ENCODE results near the gene MANEAL. TPM values are rescaled to one million over a fixed set of nuclear protein-coding genes. Genes with fewer than 3 reads are reported as not detected.
A peak's percentile ranks its signal among the peaks of the same experiment; 100 is the strongest.

The MANEAL gene
- total RNA-seq, 2 experiments from 2014 or later = 0.69 to 0.74 TPM

GRCh38 chr1:37844536-37844935 lies 50.9 kb downstream of the MANEAL start:
- no peak overlapping the region for H3K4me3 Mint-ChIP-seq
- peaks cover 38% of the 10 kb centered on the region for H3K4me1 Mint-ChIP-seq (ENCODE audit: low read depth)
- CTCF ChIA-PET = interaction anchor here (4.7 kb wide), 1 partner anchor 15 kb away, joined by 22 read pairs; the partner anchor contains the start of gene MTF1
- peaks cover 6% of the 10 kb centered on the region for H3K36me3 Mint-ChIP-seq (ENCODE audit: low read depth)
- H3K27ac Mint-ChIP-seq = no peak overlapping the region
- no peak for DNase-seq
- H3K27me3 Mint-ChIP-seq (ENCODE audit: low read depth) = no peaks in the 10 kb centered on the region
- intact Hi-C loops (cut with micrococcal nuclease) = no loop called here
- no peaks in the 10 kb centered on the region for H3K9me3 Mint-ChIP-seq

GRCh38 chr1:37845049-37845646 lies 51.5 kb downstream of the MANEAL start:
- Mint-ChIP-seq H3K4me3 (no peak overlapping the region), H3K27ac (no peak overlapping the region), H3K9me3 (no peaks in the 10 kb centered on the region), H3K27me3 (ENCODE audit: low read depth) (no peaks in the 10 kb centered on the region), H3K36me3 (ENCODE audit: low read depth) (peaks cover 6% of the 10 kb centered on the region), H3K4me1 (ENCODE audit: low read depth) (peaks cover 38% of the 10 kb centered on the region)
- intact Hi-C loops (cut with micrococcal nuclease) = no loop called here
- CTCF ChIA-PET = interaction anchor here (4.7 kb wide), 1 partner anchor 15 kb away, joined by 22 read pairs; the partner anchor contains the start of gene MTF1
- no peak for DNase-seq

GRCh38 chr1:37845786-37846185 lies 52.1 kb downstream of the MANEAL start:
- CTCF ChIA-PET = interaction anchor here (4.7 kb wide), 1 partner anchor 14 kb away, joined by 22 read pairs; the partner anchor contains the start of gene MTF1
- Mint-ChIP-seq H3K27ac (no peak overlapping the region), H3K4me1 (ENCODE audit: low read depth) (peaks cover 38% of the 10 kb centered on the region), H3K9me3 (no peaks in the 10 kb centered on the region), H3K36me3 (ENCODE audit: low read depth) (peaks cover 6% of the 10 kb centered on the region), H3K27me3 (ENCODE audit: low read depth) (no peaks in the 10 kb centered on the region), H3K4me3 (no peak overlapping the region)
- intact Hi-C loops (cut with micrococcal nuclease) = no loop called here
- no peak for DNase-seq

DNA sequence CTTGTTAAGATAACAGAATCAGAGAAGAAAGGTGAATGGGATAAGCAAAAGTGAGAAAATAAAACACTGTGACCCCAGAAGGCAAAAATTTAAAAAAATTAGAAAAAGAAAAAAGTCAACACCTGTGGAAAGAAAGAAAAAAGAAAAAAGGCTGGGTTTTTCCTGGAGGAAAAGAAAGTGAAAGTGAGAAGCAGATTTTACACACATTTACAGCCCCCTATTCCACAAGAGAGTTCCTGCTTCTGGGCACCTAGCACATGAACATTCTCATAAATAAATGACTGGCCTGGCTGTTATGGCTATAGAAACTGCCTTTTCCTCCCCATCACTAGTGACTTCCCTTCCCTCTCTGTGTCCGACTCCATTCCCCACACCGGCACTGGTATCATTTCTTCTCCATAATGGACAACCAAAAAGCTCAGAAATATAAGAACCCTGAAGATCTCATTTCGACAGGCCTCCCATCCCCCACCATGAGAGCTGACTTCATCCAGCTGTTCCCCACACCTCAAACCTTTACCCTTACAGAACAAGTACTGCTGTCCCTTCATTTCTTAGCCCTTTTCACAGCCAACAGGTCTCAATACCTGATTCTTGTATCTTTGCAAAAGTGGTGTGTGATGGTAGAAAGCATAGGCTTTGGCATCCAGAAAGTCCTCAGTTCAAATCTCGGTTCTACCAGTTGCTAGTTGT lies 53.1 kb downstream of the MANEAL start:
- peaks cover 6% of the 10 kb centered on the region for H3K36me3 Mint-ChIP-seq (ENCODE audit: low read depth)
- CTCF ChIA-PET = interaction anchor here (0.6 to 4.7 kb wide), 3 partner anchors 9 to 26 kb away, joined by 3 to 22 read pairs (median 4); partner anchors contain the start of gene MTF1
- peak overlapping the region; percentile 39 for H3K4me3 Mint-ChIP-seq
- intact Hi-C loops (cut with micrococcal nuclease) = no loop called here
- H3K9me3 Mint-ChIP-seq = no peaks in the 10 kb centered on the region
- peak overlapping the region; percentile 50 for H3K27ac Mint-ChIP-seq
- DNase-seq = peak; percentile 27
- H3K27me3 Mint-ChIP-seq (ENCODE audit: low read depth) = no peaks in the 10 kb centered on the region
- H3K4me1 Mint-ChIP-seq (ENCODE audit: low read depth) = peaks cover 38% of the 10 kb centered on the region

DNA sequence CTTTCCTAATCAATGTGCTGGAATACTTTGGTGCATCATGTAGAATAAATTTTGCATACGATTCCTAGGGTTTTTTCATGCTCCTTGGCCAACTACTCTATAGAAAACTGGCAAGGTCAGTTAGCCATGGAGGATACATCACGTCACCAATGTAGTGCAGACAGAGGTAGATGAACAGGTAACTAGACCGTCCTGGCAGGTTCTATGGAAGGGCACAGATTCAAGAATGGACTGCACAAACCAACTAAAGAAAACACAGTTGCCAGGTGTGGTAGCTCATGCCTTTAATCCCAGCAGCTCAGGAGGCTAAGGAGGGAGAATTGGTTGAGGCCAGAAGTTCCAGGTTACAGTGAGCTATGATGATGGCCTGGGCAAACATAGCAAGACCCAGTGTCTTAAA lies 55.8 kb downstream of the MANEAL start:
- intact Hi-C loops (cut with micrococcal nuclease) = no loop called here
- H3K27me3 Mint-ChIP-seq (ENCODE audit: low read depth) = no peaks in the 10 kb centered on the region
- peaks cover 17% of the 10 kb centered on the region for H3K36me3 Mint-ChIP-seq (ENCODE audit: low read depth)
- CTCF ChIA-PET = interaction anchor here (3.3 kb wide), 1 partner anchor 11 kb away, joined by 24 read pairs; the partner anchor contains the start of gene MTF1
- no peak overlapping the region for H3K27ac Mint-ChIP-seq
- H3K4me1 Mint-ChIP-seq (ENCODE audit: low read depth) = peaks cover 47% of the 10 kb centered on the region
- no peak for DNase-seq
- no peak overlapping the region for H3K4me3 Mint-ChIP-seq
- no peaks in the 10 kb centered on the region for H3K9me3 Mint-ChIP-seq

DNA sequence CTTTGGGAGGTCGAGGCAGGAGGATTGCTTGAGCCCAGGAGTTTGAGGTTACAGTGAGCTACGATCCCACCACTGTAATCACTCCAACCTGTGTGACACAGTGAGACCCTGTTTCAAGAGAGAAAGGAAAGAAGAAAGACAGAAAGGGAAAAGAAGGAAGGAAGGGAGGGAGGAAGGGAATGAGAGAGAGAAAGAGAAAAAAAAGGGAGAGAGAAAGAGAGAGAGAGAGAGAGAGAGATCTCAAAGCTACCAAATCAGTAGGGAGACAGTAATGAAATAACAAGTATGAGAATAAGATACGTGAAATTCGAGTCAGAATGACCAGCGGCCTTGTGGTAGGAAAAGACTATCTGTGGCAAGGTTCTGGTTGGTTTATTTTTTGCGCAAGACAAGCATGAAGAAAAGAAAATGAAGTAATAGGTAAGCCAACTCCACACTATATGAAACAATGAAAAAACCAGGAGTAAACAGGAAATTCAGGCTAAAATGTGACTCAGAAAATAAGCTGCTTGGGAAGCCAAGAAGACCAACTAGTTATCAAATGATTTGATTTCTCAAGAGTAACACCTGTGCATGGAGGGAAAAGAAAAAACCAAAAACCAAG lies 56.8 kb downstream of the MANEAL start:
- Mint-ChIP-seq H3K4me3 (no peak overlapping the region), H3K36me3 (ENCODE audit: low read depth) (peaks cover 18% of the 10 kb centered on the region), H3K4me1 (ENCODE audit: low read depth) (peaks cover 51% of the 10 kb centered on the region), H3K9me3 (no peaks in the 10 kb centered on the region), H3K27me3 (ENCODE audit: low read depth) (no peaks in the 10 kb centered on the region), H3K27ac (no peak overlapping the region)
- CTCF ChIA-PET = interaction anchor here (0.6 to 3.3 kb wide), 3 partner anchors 9 to 31 kb away, joined by 3 to 24 read pairs (median 3); partner anchors contain the start of gene MTF1
- intact Hi-C loops (cut with micrococcal nuclease) = no loop called here
- no peak for DNase-seq

Other genes starting within 250 kb of the MANEAL start
- 10 to 100 TPM; 14.3 to 15.3 TPM for gene SNIP1, start 239.6 kb upstream of the MANEAL start, total RNA-seq
- not detected for gene DNALI1, start 236.9 kb upstream of the MANEAL start, total RNA-seq
- gene GNL2, start 197.9 kb upstream of the MANEAL start, total RNA-seq = 10 to 100 TPM; 62.2 to 65.3 TPM
- not detected for gene RSPO1, start 159.0 kb upstream of the MANEAL start, total RNA-seq
- gene CDCA8, start 101.3 kb upstream of the MANEAL start, total RNA-seq = 10 to 100 TPM; 73.6 to 78.6 TPM
- gene EPHA10, start 28.7 kb upstream of the MANEAL start, total RNA-seq = under 1 TPM in 1 of 2 experiments, not detected in 1; 0.33 TPM
- gene C1orf122, start 13.9 kb downstream of the MANEAL start, total RNA-seq = 10 to 100 TPM; 12.8 to 14.2 TPM
- 10 to 100 TPM; 31.6 to 31.7 TPM for gene YRDC, start 14.4 kb downstream of the MANEAL start, total RNA-seq
- 10 to 100 TPM; 18.9 to 19.1 TPM for gene MTF1, start 65.7 kb downstream of the MANEAL start, total RNA-seq
- gene INPP5B, start 153.2 kb downstream of the MANEAL start, total RNA-seq = 10 to 100 TPM; 30.4 to 31.2 TPM
- 10 to 100 TPM; 88.2 to 89.9 TPM for gene SF3A3, start 196.2 kb downstream of the MANEAL start, total RNA-seq
- 10 to 100 TPM; 12.1 to 12.7 TPM for gene FHL3, start 211.7 kb downstream of the MANEAL start, total RNA-seq
- 10 to 100 TPM; 49.7 to 49.8 TPM for gene UTP11, start 218.9 kb downstream of the MANEAL start, total RNA-seq

Measured in activated naive CD4-positive, alpha-beta T cell treated with anti-CD3 and anti-CD28 coated beads for 36 hours (primary cell).